HepG2 (cell line): ENCODE data around the gene SLFNL1. TPM values are rescaled to one million over a fixed set of nuclear protein-coding genes. Genes with fewer than 3 reads are reported as not detected.

Experiments used
- DPF2 ChIP-seq: sonication (generic); formaldehyde crosslinking; IDR thresholded peaks from 2 replicates; pipeline ENCODE4 v1.4.0; 2020; ENCODE audit warnings: mild to moderate bottlenecking, low read depth, missing genetic modification reagents, borderline replicate concordance
- ESRRA ChIP-seq: sonication (generic); formaldehyde crosslinking; IDR thresholded peaks from 2 replicates; pipeline ENCODE4 v1.5.1; 2020; ENCODE audit warnings: mild to moderate bottlenecking, low read depth, missing genetic modification reagents
- KAT8 ChIP-seq: IDR thresholded peaks from 2 replicates; pipeline ENCODE4 v1.6.1; 2016; ENCODE audit warnings: missing genetic modification reagents, missing compliant biosample characterization
- MLLT10 ChIP-seq: sonication (generic); formaldehyde crosslinking; IDR thresholded peaks from 2 replicates; pipeline ENCODE4 v1.4.0; 2020; ENCODE audit warnings: missing genetic modification reagents
- MYNN ChIP-seq: sonication (generic); formaldehyde crosslinking; IDR thresholded peaks from 2 replicates; pipeline ENCODE4 v1.4.0; 2020; ENCODE audit warnings: mild to moderate bottlenecking, low read depth, missing genetic modification reagents
- RNF2 ChIP-seq: fragments of 450-650 bp; conservative IDR thresholded peaks from 2 replicates; pipeline ENCODE4 v1.6.1; 2016; ENCODE audit warnings: low read depth
- SALL2 ChIP-seq: sonication (generic); formaldehyde crosslinking; IDR thresholded peaks from 2 replicates; pipeline ENCODE4 v1.8.1; 2023; ENCODE audit warnings: mild to moderate bottlenecking, missing genetic modification reagents, inconsistent platforms
- TBX2 ChIP-seq: sonication (generic); formaldehyde crosslinking; IDR thresholded peaks from 2 replicates; pipeline ENCODE4 v1.5.0; 2020; ENCODE audit warnings: missing genetic modification reagents, mild to moderate bottlenecking, borderline replicate concordance
- ZBTB7A ChIP-seq: sonication (generic); formaldehyde crosslinking; IDR thresholded peaks from 2 replicates; pipeline ENCODE4 v1.8.0; 2022; ENCODE audit warnings: mild to moderate bottlenecking, missing genetic modification reagents
- ZFP37 ChIP-seq: sonication (generic); formaldehyde crosslinking; IDR thresholded peaks from 2 replicates; pipeline ENCODE4 v1.4.0; 2020; ENCODE audit warnings: missing genetic modification reagents, borderline replicate concordance
- ZNF30 ChIP-seq: sonication (generic); formaldehyde crosslinking; IDR thresholded peaks from 2 replicates; pipeline ENCODE4 v1.5.0; 2020; ENCODE audit warnings: mild to moderate bottlenecking, missing genetic modification reagents
- ZNF564 ChIP-seq: sonication (generic); formaldehyde crosslinking; IDR thresholded peaks from 2 replicates; pipeline ENCODE4 v1.8.1; 2023; ENCODE audit warnings: mild to moderate bottlenecking, missing genetic modification reagents
- ZNF598 ChIP-seq: sonication (generic); formaldehyde crosslinking; IDR thresholded peaks from 2 replicates; pipeline ENCODE4 v1.5.1; 2020; ENCODE audit warnings: mild to moderate bottlenecking, missing genetic modification reagents, borderline replicate concordance
- polyA plus RNA-seq, 8 experiments: library from polyadenylated mRNA; depleted of rRNA in 3 of 8; stranded (reverse) in 7 of 8; unstranded in 1 of 8; fragments of >200 nt; fragmentation: Illumina TruSeq in 4 of 8; extraction: Trizol in 4 of 8; gene quantifications; 2 replicates each; pipeline versions ENCODE4 v1.2.1 to v1.2.3, GENCODE V29; 2011 to 2016; ENCODE audit warnings: low read depth in 4 of 8, missing spikeins in 1 of 8, mixed read lengths in 1 of 8; ENCODE audit not compliant: insufficient read depth in 1 of 8
- total RNA-seq, 5 experiments: library from RNA; depleted of rRNA; stranded (reverse); fragments of >200 nt; fragmentation: Illumina TruSeq; extraction: Trizol; gene quantifications; 2 replicates each; pipeline ENCODE4 v1.2.3, GENCODE V29; 2016; ENCODE audit warnings: low read depth in 1 of 5
- TF ChIP-seq, protein P1 (sequence below): sonication (generic); formaldehyde crosslinking; conservative IDR thresholded peaks from 2 replicates; pipeline ENCODE4 v1.4.0; 2020; ENCODE audit warnings: missing genetic modification reagents
- TF ChIP-seq, protein P2 (sequence below): sonication (generic); formaldehyde crosslinking; IDR thresholded peaks from 2 replicates; pipeline ENCODE4 v1.4.0; 2020; ENCODE audit warnings: low read depth, missing genetic modification reagents
- TF ChIP-seq, protein P3 (sequence below): sonication (generic); formaldehyde crosslinking; conservative IDR thresholded peaks from 2 replicates; pipeline ENCODE4 v1.5.0; 2020; ENCODE audit warnings: missing genetic modification reagents
- TF ChIP-seq, protein P4 (sequence below): sonication (generic); formaldehyde crosslinking; IDR thresholded peaks from 2 replicates; pipeline ENCODE4 v1.8.1; 2023; ENCODE audit warnings: mild to moderate bottlenecking, moderate library complexity, missing genetic modification reagents
- TF ChIP-seq, protein P5 (sequence below): IDR thresholded peaks from 2 replicates; pipeline ENCODE4 v1.6.1; 2016; ENCODE audit warnings: mild to moderate bottlenecking, missing biosample characterization, missing genetic modification reagents
- TF ChIP-seq, protein P6 (sequence below): sonication (generic); formaldehyde crosslinking; IDR thresholded peaks from 2 replicates; pipeline ENCODE4 v1.4.0; 2020; ENCODE audit warnings: missing genetic modification reagents, borderline replicate concordance

The SLFNL1 gene
- total and polyA plus RNA-seq, 2 of the 13 experiments (the other 11 are each of a cell fraction or from before 2014, with no cell fraction given): 0.07 to 0.20 TPM

DNA sequence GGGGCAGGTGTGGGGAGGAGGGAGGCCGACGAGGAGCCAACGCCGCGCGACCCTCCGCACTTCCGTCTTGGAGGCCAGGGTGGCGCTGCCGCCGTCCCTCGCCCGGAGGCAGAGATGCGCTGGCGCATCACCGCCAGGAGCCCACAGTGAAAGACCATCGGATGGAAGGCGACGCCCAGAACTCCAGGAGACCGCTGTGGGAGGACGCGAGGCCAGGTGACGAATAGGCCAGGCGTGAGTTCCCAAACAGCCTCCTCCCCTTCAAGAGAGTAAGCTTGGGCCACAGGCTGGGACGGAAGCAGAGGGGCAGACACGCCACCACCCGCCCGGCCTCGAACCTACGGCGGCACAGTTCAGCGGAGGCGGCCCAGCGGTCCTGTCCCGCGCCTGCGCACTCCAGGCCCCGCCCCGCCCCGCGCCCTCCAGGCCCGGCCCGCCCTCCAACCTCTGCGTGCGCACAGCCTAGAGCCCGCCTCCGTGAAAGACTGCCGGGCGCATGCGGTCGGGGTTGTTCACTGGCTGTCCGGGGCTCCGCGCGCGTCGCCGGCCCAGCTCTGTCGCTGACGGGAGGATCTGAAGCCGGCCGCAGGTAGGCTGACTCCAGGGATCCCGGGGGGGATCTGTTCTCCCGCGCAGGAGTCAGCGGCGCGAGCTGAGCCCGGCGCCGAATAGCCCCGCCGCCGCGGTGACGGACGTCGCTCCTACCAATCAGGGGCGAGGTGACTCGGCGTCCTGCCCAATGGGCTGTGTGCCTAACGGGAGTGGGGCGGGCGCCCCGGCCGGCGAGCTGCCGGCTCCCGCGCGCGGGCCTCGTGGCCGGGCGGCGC, 42.1 kb downstream of the SLFNL1 start, which contains the start of gene CTPS1 (continued):
- TF ChIP-seq, protein P1, sequence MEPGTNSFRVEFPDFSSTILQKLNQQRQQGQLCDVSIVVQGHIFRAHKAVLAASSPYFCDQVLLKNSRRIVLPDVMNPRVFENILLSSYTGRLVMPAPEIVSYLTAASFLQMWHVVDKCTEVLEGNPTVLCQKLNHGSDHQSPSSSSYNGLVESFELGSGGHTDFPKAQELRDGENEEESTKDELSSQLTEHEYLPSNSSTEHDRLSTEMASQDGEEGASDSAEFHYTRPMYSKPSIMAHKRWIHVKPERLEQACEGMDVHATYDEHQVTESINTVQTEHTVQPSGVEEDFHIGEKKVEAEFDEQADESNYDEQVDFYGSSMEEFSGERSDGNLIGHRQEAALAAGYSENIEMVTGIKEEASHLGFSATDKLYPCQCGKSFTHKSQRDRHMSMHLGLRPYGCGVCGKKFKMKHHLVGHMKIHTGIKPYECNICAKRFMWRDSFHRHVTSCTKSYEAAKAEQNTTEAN: peak; percentile 40
- TF ChIP-seq ZNF564 (CRISPR knock-in tag) (peak; percentile 76; the same call in 1 of the 2 replicates), KAT8 (CRISPR knock-in tag) (peak; percentile 62; the same call in 1 of the 2 replicates), ZNF598 (CRISPR knock-in tag) (peak; percentile 55; the same call in 1 of the 2 replicates), ZNF30 (CRISPR knock-in tag) (no peak), TBX2 (CRISPR knock-in tag) (peak; percentile 84), SALL2 (peak; percentile 50; the same call in 1 of the 2 replicates), ZBTB7A (CRISPR knock-in tag) (no peak), ZFP37 (CRISPR knock-in tag) (no peak; the same call in 1 of the 2 replicates), MYNN (no peak), MLLT10 (CRISPR knock-in tag) (no peak), RNF2 (peak; percentile 93), ESRRA (CRISPR knock-in tag) (peak; percentile 40; the same call in 1 of the 2 replicates), DPF2 (CRISPR knock-in tag) (no peak)
- TF ChIP-seq, protein P2, sequence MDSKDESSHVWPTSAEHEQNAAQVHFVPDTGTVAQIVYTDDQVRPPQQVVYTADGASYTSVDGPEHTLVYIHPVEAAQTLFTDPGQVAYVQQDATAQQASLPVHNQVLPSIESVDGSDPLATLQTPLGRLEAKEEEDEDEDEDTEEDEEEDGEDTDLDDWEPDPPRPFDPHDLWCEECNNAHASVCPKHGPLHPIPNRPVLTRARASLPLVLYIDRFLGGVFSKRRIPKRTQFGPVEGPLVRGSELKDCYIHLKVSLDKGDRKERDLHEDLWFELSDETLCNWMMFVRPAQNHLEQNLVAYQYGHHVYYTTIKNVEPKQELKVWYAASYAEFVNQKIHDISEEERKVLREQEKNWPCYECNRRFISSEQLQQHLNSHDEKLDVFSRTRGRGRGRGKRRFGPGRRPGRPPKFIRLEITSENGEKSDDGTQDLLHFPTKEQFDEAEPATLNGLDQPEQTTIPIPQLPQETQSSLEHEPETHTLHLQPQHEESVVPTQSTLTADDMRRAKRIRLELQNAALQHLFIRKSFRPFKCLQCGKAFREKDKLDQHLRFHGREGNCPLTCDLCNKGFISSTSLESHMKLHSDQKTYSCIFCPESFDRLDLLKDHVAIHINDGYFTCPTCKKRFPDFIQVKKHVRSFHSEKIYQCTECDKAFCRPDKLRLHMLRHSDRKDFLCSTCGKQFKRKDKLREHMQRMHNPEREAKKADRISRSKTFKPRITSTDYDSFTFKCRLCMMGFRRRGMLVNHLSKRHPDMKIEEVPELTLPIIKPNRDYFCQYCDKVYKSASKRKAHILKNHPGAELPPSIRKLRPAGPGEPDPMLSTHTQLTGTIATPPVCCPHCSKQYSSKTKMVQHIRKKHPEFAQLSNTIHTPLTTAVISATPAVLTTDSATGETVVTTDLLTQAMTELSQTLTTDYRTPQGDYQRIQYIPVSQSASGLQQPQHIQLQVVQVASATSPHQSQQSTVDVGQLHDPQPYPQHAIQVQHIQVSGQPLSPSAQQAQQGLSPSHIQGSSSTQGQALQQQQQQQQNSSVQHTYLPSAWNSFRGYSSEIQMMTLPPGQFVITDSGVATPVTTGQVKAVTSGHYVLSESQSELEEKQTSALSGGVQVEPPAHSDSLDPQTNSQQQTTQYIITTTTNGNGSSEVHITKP (CRISPR knock-in tag): no peak
- TF ChIP-seq, protein P3, sequence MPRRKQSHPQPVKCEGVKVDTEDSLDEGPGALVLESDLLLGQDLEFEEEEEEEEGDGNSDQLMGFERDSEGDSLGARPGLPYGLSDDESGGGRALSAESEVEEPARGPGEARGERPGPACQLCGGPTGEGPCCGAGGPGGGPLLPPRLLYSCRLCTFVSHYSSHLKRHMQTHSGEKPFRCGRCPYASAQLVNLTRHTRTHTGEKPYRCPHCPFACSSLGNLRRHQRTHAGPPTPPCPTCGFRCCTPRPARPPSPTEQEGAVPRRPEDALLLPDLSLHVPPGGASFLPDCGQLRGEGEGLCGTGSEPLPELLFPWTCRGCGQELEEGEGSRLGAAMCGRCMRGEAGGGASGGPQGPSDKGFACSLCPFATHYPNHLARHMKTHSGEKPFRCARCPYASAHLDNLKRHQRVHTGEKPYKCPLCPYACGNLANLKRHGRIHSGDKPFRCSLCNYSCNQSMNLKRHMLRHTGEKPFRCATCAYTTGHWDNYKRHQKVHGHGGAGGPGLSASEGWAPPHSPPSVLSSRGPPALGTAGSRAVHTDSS (CRISPR knock-in tag): no peak
- TF ChIP-seq, protein P4, sequence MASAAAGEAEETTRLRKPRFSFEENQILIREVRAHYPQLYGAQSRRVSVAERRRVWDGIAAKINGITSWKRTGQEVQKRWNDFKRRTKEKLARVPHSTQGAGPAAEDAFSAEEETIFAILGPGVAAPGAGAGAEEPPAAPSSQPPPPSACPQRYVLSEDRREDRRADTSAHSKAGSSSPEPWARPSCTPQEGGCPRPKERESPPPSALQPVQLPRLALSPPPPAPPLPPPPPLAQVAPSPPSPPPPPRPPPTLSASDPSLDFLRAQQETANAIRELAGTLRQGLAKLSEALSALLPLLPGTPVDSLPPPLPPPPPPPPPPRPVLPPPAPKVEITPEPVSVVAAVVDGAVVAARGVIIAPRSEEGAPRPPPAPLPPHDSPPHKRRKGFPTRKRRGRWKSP (CRISPR knock-in tag): peak; percentile 59; the same call in 1 of the 2 replicates
- TF ChIP-seq, protein P5, sequence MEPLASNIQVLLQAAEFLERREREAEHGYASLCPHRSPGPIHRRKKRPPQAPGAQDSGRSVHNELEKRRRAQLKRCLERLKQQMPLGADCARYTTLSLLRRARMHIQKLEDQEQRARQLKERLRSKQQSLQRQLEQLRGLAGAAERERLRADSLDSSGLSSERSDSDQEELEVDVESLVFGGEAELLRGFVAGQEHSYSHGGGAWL (CRISPR knock-in tag): peak; percentile 75
- TF ChIP-seq, protein P6, sequence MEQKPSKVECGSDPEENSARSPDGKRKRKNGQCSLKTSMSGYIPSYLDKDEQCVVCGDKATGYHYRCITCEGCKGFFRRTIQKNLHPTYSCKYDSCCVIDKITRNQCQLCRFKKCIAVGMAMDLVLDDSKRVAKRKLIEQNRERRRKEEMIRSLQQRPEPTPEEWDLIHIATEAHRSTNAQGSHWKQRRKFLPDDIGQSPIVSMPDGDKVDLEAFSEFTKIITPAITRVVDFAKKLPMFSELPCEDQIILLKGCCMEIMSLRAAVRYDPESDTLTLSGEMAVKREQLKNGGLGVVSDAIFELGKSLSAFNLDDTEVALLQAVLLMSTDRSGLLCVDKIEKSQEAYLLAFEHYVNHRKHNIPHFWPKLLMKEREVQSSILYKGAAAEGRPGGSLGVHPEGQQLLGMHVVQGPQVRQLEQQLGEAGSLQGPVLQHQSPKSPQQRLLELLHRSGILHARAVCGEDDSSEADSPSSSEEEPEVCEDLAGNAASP (CRISPR knock-in tag): no peak
